Measurements from ENCODE around the gene CHAC2. TPM values are rescaled to one million over a fixed set of nuclear protein-coding genes. Genes with fewer than 3 reads are reported as not detected.
"Not testable (repeated sequence)": the region's sequence is repeated elsewhere in the genome, so short reads cannot be mapped to it uniquely, and the experiment has no call there.

CHAC2 gene
- total RNA-seq, 1 donor from 2014 or later: 3.6 TPM

DNA sequence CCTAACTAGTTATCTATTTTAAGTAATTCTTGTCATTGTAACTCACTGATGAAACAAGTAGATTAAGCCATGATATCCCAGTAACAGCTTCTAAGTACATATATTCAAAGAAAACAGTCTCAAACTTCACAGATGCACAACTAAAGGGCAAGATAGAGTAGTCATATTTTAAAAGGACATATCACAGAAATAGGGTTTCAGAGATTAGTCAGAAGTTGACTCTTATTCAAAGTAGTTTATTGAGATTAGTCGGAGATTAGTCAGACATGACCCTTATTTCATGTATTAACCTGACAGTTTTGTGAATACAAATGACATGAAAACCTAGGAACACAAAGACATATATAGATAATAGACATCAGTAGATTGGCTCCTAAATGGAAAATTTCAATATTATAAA is 15.9 kb upstream of the CHAC2 start:
- H3K27me3 ChIP-seq: no peaks in the 10 kb centered on the region
- H3K4me3 ChIP-seq: no peak overlapping the region
- no peak overlapping the region for H3K27ac ChIP-seq
- intact Hi-C loops (cut with DNase I): no loop called here
- TF ChIP-seq, protein P1, sequence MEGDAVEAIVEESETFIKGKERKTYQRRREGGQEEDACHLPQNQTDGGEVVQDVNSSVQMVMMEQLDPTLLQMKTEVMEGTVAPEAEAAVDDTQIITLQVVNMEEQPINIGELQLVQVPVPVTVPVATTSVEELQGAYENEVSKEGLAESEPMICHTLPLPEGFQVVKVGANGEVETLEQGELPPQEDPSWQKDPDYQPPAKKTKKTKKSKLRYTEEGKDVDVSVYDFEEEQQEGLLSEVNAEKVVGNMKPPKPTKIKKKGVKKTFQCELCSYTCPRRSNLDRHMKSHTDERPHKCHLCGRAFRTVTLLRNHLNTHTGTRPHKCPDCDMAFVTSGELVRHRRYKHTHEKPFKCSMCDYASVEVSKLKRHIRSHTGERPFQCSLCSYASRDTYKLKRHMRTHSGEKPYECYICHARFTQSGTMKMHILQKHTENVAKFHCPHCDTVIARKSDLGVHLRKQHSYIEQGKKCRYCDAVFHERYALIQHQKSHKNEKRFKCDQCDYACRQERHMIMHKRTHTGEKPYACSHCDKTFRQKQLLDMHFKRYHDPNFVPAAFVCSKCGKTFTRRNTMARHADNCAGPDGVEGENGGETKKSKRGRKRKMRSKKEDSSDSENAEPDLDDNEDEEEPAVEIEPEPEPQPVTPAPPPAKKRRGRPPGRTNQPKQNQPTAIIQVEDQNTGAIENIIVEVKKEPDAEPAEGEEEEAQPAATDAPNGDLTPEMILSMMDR (IDR thresholded peaks at IDR 0.05): no peak
- H3K36me3 ChIP-seq: peaks cover 31% of the 10 kb centered on the region
- ATAC-seq (no peak), DNase-seq (no peak)
- H3K4me1 ChIP-seq: no peaks in the 10 kb centered on the region
- H3K9me3 ChIP-seq: no peaks in the 10 kb centered on the region

DNA sequence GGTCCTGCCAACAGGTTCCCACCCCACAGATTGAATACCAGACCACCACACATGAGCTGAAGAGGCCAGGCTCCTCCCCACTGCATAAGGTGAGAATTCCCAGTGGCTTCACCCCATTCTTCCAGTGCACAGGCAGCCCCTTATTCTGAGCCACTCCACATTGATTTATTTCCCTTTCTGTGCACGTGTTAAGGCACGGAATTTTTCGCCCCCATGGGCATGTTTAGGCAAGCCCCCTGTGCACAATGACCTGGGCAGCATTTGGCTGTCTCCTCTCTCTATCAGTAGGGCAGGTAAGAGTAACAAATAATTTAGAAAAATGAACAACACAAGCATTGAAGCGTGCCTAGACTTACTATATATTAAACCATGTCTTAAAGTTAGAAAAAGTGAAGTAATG is 15.2 kb upstream of the CHAC2 start:
- H3K9me3 ChIP-seq: no peaks in the 10 kb centered on the region
- H3K36me3 ChIP-seq: peaks cover 24% of the 10 kb centered on the region
- TF ChIP-seq, protein P1 (IDR thresholded peaks at IDR 0.05): no peak
- H3K27me3 ChIP-seq: no peaks in the 10 kb centered on the region
- no peak overlapping the region for H3K27ac ChIP-seq
- H3K4me3 ChIP-seq: no peak overlapping the region
- DNase-seq (no peak), ATAC-seq (no peak)
- H3K4me1 ChIP-seq: no peaks in the 10 kb centered on the region
- intact Hi-C loops (cut with DNase I): no loop called here

DNA sequence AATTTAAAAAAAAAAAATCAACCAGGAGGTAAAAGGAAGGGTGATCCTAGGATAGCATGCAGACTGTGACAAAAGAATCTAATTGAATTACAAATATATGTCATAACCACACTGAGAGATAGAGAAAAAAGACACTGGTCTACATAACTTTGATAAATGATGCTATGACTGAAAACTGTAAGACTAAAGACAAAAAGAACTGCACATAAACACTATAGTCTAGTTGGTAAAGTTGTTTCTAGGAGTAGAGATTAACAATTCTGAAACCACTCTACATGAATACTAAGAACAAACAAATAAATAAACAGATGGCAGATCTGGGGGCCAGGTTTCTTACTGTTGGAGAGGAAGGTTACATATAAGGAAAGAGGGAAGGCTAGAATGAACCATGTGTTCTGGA is 14.6 kb upstream of the CHAC2 start:
- H3K4me1 ChIP-seq: no peaks in the 10 kb centered on the region
- intact Hi-C loops (cut with DNase I): no loop called here
- no peaks in the 10 kb centered on the region for H3K27me3 ChIP-seq
- peaks cover 18% of the 10 kb centered on the region for H3K36me3 ChIP-seq
- H3K27ac ChIP-seq: no peak overlapping the region
- H3K9me3 ChIP-seq: no peaks in the 10 kb centered on the region
- DNase-seq (no peak), ATAC-seq (no peak)
- TF ChIP-seq, protein P1 (IDR thresholded peaks at IDR 0.05): no peak
- no peak overlapping the region for H3K4me3 ChIP-seq

DNA sequence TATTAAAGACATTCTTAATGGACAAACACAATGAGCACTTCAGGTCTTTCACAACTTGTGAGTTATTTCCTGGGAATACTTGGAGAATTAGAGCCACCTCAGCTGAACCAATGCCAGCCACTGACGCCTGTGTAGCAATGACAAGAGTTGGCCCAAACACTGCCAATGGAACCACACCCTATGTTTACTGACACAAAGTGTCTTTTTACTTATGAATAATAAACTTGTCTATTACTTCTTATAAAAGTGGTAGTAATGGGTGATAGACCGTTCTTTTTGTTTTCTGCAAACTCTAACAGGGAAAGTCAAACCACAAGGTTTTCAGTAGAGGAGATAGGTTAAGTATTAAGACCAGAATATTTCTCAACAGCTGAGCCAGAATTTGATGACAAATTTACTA is 12.5 kb upstream of the CHAC2 start:
- Histone ChIP-seq H3K9me3 (no peaks in the 10 kb centered on the region), H3K27me3 (no peaks in the 10 kb centered on the region), H3K4me3 (no peak overlapping the region), H3K36me3 (peaks cover 3% of the 10 kb centered on the region), H3K27ac (peak overlapping the region; percentile 8), H3K4me1 (no peaks in the 10 kb centered on the region)
- intact Hi-C loops (cut with DNase I): no loop called here
- ATAC-seq: peak; percentile 78
- TF ChIP-seq, protein P1 (IDR thresholded peaks at IDR 0.05): no peak
- peak; percentile 84 for DNase-seq

DNA sequence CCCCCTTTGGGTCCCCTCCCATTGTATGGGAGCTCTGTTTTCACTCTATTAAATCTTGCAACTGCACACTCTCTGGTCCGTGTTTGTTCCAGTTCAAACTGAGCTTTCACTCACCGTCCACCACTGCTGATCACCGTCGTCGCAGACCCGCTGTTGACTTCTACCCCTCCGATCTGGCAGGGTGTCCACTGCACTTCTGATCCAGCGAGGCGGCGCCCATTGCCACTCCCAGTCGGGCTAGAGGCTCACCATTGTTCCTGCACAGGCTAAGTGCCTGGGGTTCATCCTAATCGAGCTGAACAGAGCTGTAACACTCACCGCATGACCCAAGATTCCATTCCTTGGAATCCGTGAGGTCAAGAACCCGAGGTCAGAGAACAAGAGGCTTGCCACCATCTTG is 11.0 kb upstream of the CHAC2 start:
- H3K9me3 ChIP-seq: no peaks in the 10 kb centered on the region
- H3K4me3 ChIP-seq: no peak overlapping the region
- intact Hi-C loops (cut with DNase I): no loop called here
- H3K36me3 ChIP-seq: no peaks in the 10 kb centered on the region
- TF ChIP-seq, protein P1 (IDR thresholded peaks at IDR 0.05): no peak
- H3K4me1 ChIP-seq: no peaks in the 10 kb centered on the region
- H3K27ac ChIP-seq: no peak overlapping the region
- no peak for DNase-seq
- no peaks in the 10 kb centered on the region for H3K27me3 ChIP-seq
- no peak for ATAC-seq

DNA sequence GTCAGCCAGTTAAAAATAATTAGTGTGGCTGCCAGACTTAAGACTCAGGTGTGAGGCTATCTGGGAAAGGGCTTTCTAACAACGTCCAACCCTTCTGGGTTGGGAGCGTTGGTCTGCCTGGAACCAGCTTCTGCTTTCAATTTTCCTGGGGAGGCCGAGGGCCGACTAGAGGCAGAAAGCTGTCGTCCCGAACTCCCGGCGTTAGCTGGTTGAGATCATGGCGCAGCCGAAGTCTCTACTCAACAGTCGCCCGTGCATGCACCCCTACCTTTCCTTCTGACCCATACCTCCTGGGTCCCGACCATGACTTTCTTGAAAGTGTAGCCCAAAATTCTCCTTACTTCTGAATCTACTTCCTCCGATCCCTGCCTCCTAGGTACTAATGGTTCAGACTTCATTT is 10.4 kb upstream of the CHAC2 start:
- H3K36me3 ChIP-seq; H3K4me3 ChIP-seq; intact Hi-C loops (cut with DNase I); ATAC-seq; H3K4me1 ChIP-seq; DNase-seq; H3K27ac ChIP-seq; H3K9me3 ChIP-seq; H3K27me3 ChIP-seq: not testable (repeated sequence)

All from upper lobe of right lung (tissue), 1 donor.